HG02678 (cell line): ENCODE measurements around the gene TRIP13.
"Not testable (repeated sequence)": the region's sequence is repeated elsewhere in the genome, so short reads cannot be mapped to it uniquely, and the experiment has no call there.

Experiments
- ATAC-seq: cut with Tn5 transposase; IDR thresholded peaks from one replicate; pipeline ENCODE4 v1.9.1; 2021; ENCODE audit warnings: mild to moderate bottlenecking, moderate library complexity; ENCODE audit not compliant: unreplicated experiment

The TRIP13 gene

DNA sequence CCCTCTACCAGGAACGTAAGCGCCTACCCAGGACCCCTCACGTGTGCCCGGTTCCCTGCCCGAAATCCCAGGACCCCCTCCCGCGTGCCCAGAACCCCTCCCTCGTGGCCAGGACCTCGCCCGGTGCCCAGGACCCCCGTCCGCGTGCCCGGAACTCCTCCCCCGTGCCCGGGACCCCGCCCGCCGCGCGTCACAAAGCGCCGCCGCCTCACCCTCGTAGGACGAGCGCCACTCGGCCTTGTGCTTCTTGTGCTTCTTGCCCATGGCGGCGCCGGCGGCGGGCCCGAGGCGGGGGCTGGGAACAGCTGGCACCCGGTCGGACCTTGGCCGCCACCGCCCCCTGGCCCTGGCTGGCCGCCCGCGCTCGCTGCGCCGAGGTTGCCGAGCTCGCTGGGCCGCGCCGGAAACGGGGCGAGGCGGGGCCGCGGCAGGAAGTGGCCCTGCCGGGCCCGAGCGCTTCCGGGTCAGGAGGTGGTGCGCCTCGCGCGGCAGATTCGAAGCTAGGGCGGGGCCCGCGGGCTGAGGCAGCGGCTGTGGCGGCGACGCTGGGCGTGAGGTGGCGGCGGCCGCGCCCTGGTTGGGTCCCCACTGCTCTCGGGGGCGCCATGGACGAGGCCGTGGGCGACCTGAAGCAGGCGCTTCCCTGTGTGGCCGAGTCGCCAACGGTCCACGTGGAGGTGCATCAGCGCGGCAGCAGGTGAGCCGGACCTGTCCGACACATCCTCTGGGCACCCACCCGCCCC lies at the start of gene TRIP13, which contains the start of gene BRD9:
TSS of gene TRIP13 (plus strand) at position 491 of the 743 bp plus-strand sequence. CDS start at position 606, 115 bp downstream.
TSS of gene BRD9 (minus strand) at position 408 of the 743 bp plus-strand sequence. CDS start at position 264, 144 bp downstream.
- peak; percentile 97 for ATAC-seq

DNA sequence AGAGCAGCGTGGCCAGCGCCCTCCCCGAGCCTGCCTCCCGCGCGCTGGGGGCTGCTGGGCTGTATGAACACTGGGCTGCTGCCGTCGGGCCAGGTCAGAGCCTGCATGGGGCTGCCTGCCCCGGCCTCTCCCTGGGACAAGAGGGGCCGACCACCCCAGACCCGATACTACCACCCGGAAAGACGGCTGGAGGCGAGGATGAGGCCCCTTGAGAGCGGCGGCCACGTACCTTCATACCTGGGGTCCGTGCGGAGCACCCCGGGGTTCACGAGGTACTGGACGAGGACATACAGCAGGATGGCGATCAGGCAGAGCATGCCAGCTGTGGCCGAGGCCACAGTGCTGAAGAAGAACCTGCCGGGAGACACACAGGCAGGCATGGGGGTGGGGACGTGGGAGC lies 49.3 kb upstream of the TRIP13 start:
- ATAC-seq = not testable (repeated sequence)

GRCh38 chr5:843926-844325 lies 48.8 kb upstream of the TRIP13 start:
- ATAC-seq = not testable (repeated sequence)

DNA sequence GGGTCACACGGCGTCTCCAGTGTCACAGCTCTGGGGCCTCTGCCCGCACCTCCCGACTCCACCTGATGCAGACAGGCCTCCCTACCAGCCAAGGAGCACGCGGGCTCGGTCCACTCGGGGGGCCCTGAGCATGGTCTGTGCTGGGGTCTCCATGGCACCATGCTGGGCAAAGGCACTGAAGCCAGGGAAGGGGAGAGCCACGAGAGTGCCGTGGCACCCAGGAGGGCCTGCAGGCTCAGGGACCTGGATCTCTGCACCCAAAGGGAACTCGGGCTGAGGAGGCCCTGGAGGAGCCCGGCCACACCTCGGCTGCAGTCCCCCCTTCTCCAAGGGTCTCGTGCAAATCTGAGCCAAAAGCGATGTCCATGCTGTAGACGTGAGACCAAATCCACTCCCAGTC lies 48.3 kb upstream of the TRIP13 start:
- ATAC-seq = not testable (repeated sequence)

DNA sequence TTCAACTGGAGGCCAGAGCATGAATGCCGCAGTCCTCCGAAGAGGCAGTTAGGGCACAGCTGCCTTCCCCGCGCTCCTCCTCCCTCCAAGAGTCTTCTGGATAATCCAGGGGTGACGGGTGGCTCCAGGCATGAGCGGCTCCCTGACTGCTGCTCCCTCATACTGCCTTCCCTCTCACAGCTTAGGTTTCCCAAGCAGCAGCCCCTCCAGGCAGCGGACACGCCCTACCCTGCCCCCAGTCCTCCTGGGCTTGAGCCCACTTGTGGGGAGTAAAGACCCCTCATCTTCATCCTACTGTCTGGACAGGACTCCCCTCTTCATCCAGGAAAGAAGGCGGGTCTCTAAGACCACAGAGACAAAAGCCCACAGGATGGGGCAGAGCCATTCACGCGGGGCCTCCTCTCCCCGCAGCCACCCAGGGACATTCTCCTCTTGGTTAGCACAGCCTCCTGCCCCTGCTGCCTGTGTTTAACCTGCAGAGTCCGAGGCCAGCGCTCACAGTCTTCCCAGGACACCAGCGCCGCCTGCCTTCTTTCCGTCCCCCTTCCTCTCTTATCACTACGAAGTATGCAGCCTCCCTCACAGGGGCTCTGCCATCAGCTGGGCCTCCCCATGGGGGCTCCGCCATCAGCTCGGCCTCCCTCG lies 47.5 kb upstream of the TRIP13 start:
- not testable (repeated sequence) for ATAC-seq

- ATAC-seq = not testable (repeated sequence)
These were observed 46.7 kb upstream of the TRIP13 start for GRCh38 chr5:845676-846601.

- ATAC-seq = not testable (repeated sequence)
These were observed 46.0 kb upstream of the TRIP13 start for GRCh38 chr5:846602-847091.

GRCh38 chr5:847212-847611 lies 45.5 kb upstream of the TRIP13 start:
- ATAC-seq = not testable (repeated sequence)

- ATAC-seq = not testable (repeated sequence)
These were observed 44.9 kb upstream of the TRIP13 start for GRCh38 chr5:847736-848135.

DNA sequence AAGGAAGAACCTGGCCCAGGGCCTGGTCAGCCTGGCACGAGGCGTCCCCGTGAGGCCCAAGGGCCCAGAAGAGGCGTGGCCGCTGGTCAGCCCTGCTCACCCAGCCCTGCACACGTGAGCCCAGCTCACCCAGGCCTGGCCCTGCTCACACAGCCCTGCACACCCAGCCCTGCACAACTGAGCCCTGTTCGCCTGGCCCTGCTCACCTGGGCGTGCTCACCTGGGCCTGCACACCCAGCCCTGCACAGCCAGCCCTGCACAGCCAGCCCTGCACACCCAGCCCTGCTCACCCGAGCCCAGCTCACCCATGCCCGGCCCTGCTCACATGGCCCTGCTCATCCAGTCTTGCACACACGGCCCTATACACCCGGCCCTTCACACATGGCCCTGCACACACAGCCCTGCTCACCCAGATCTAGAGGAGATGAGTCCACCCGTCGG lies 44.0 kb upstream of the TRIP13 start:
- ATAC-seq = no peak

GRCh38 chr5:849651-850301 lies 42.9 kb upstream of the TRIP13 start:
- ATAC-seq = no peak

- no peak for ATAC-seq
These were observed 42.1 kb upstream of the TRIP13 start, which contains the start of gene ZDHHC11 for GRCh38 chr5:850511-851006. ZDHHC11 (minus strand) TSS chr5:850986; CDS start chr5:850602, 384 bp downstream.

GRCh38 chr5:851076-851475 lies 41.6 kb upstream of the TRIP13 start:
- no peak for ATAC-seq

- ATAC-seq = no peak
These were observed 41.1 kb upstream of the TRIP13 start for GRCh38 chr5:851553-851952.

DNA sequence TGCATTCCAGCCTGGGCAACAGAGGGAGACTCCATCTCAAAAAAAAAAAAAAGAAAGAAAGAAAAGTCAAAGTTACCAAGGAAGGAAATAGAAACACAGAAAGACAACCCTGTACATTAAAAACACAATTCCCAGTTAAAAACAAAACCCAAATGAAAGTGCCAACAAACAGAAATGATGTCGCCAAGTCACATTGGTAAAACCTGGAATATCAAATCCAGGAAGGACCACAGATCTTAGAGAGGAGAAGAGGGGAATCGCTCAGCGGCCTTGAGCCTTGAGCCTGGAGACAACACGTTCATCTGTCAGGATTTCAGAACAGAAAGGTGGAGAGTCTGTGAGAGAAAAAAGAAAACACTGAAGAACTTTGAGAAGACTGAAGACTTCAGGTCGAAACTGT lies 40.7 kb upstream of the TRIP13 start:
- ATAC-seq = no peak

- no peak for ATAC-seq
These were observed 40.0 kb upstream of the TRIP13 start for GRCh38 chr5:852431-853401.

GRCh38 chr5:853416-854090 lies 39.1 kb upstream of the TRIP13 start:
- not testable (repeated sequence) for ATAC-seq

DNA sequence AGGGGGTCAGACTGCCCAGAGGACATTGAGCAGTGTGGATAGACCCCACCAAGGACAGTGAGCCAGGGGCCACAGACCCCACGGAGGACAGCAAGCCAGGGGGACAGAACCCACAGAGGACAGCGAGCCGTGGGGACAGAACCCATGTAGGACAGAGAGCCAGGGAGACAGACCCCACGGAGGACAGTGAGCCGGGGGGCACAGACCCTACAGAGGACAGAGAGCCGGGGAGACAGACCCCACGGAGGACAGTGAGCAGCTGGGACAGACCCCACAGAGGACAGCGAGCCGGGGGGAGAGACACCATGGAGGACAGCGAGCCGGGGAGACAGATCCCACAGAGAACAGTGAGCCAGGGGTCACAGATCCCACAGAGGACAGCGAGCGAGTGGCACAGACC lies 38.5 kb upstream of the TRIP13 start:
- ATAC-seq = no peak
